SIG-M5 (cell line): ENCODE data around the gene ANKRD55.
"Not testable (repeated sequence)": the region's sequence is repeated elsewhere in the genome, so short reads cannot be mapped to it uniquely, and the experiment has no call there.

Experiments used
- DNase-seq: peaks from one replicate; lab custom pipeline; 2025; lab: John Stamatoyannopoulos, UW

ANKRD55 gene

GRCh38 chr5:56144211-56144610, 88.9 kb downstream of the ANKRD55 start:
- DNase-seq = no peak

- no peak for DNase-seq
Observed at GRCh38 chr5:56143373-56143714, 89.8 kb downstream of the ANKRD55 start.

GRCh38 chr5:56142614-56143372, 90.3 kb downstream of the ANKRD55 start:
- DNase-seq = no peak

GRCh38 chr5:56142233-56142613, 90.9 kb downstream of the ANKRD55 start:
- DNase-seq = no peak

- DNase-seq = no peak
Observed at GRCh38 chr5:56140073-56140472, 93.1 kb downstream of the ANKRD55 start.

- DNase-seq = no peak
Observed at GRCh38 chr5:56130664-56131063, 102.5 kb downstream of the ANKRD55 start.

GRCh38 chr5:56129288-56129687, 103.8 kb downstream of the ANKRD55 start:
- no peak for DNase-seq

GRCh38 chr5:56128113-56128512, 105.0 kb downstream of the ANKRD55 start:
- DNase-seq = no peak

GRCh38 chr5:56126487-56127179, 106.5 kb downstream of the ANKRD55 start:
- no peak for DNase-seq

- DNase-seq = no peak
Observed at GRCh38 chr5:56123531-56124243, 109.4 kb downstream of the ANKRD55 start.

- DNase-seq = not testable (repeated sequence)
Observed at GRCh38 chr5:56122360-56122985, 110.7 kb downstream of the ANKRD55 start.

- DNase-seq = no peak
Observed at GRCh38 chr5:56119050-56119449, 114.1 kb downstream of the ANKRD55 start.

GRCh38 chr5:56116599-56117141, 116.5 kb downstream of the ANKRD55 start:
- no peak for DNase-seq

GRCh38 chr5:56115589-56115988, 117.5 kb downstream of the ANKRD55 start:
- no peak for DNase-seq

GRCh38 chr5:56112526-56113121, 120.5 kb downstream of the ANKRD55 start:
- DNase-seq = no peak

- no peak for DNase-seq
Observed at GRCh38 chr5:56111404-56111781, 121.7 kb downstream of the ANKRD55 start.

- no peak for DNase-seq
Observed at GRCh38 chr5:56110646-56111403, 122.3 kb downstream of the ANKRD55 start.

- no peak for DNase-seq
Observed at GRCh38 chr5:56108246-56108645, 124.9 kb downstream of the ANKRD55 start.

GRCh38 chr5:56106837-56107236, 126.3 kb downstream of the ANKRD55 start:
- DNase-seq = no peak

- DNase-seq = no peak
Observed at GRCh38 chr5:56105511-56106291, 127.4 kb downstream of the ANKRD55 start.
